GM18508 (cell line): ENCODE data around the gene TMBIM1.
"Not testable (repeated sequence)": the region's sequence is repeated elsewhere in the genome, so short reads cannot be mapped to it uniquely, and the experiment has no call there.

ENCODE experiments used
- ATAC-seq: cut with Tn5 transposase; IDR thresholded peaks from one replicate; pipeline ENCODE4 v1.9.1; 2021; ENCODE audit warnings: moderate number of reproducible peaks; ENCODE audit not compliant: insufficient read depth, unreplicated experiment

The TMBIM1 gene

DNA sequence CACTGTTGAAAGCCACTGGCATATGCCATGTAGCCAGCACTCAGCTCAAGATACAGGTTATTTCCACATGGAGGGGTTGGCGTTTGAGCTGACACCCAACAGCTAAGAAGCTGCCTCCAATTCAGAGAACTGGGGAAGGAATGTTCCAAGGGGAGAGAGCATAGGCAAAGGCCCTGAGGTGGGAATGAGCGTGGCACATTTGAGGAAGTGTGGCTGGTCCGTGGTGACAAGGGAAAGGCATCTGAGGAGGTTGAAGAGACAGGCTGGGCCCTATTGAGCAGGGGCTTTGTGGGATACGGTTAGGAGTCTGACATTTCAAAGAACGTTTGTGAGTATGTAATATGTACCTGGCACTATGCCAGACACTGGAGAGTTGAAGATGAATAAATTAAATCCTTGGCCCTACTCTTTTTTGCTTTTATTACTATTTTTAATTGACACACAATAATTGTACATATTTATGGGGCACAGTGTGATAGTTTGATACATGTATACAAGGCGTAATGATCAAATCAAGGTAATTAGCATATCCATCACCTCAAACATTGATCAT is 27.6 kb upstream of the TMBIM1 start:
- no peak for ATAC-seq

DNA sequence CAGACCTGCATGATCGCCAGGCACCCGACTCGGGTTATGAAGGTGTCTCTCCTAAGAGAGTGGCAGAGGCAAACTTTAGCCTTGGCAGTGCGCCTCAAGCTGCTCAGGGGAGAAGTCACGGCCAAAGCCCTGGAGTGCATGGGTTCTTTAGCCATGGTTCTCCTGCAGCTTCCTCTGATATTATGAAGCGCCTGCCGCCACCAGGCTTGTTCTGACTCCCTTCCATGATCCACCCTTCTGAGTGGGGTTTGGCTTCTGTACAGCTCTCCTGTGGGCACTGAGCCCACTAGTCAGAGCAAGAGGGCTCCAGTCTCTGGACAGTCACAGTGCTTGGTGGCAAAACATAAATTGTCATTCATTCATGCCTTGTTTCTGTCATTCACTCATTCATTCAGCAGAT is 25.9 kb upstream of the TMBIM1 start:
- ATAC-seq, result no peak

DNA sequence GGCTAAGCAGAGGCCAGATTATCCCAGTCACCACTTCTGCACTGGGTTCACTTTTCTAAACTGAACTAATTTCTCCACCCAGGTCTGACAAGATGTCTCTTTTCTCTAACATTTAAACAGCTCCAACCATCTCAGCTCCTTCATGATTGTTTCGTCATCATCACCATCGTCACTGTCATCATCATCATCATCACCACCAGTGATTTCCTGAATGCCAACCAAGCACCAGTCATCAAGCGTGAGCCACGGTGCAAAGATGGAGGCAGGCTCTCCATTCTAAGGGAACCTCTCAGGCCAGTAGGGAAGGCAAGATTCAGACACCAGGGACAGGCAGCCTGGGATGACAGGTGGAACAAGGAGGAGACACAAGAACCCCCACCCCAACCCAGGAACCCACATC is 25.5 kb upstream of the TMBIM1 start:
- no peak for ATAC-seq

DNA sequence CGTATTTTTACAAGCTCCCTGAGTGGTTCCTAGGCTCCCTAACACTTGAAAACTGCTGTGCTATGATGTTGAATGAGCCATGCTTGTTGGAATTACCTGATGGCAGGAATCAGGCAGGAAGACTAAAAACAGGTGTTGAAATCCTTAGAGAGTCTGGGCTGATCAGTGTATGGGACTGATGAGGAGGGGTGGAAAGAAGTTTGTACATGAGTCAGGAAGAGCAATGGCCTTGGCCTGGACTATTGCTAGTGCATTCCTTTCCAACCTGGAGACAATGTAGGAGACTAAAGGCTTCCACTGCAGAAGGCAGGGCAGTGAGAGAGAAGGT is 25.0 kb upstream of the TMBIM1 start:
- no peak for ATAC-seq

DNA sequence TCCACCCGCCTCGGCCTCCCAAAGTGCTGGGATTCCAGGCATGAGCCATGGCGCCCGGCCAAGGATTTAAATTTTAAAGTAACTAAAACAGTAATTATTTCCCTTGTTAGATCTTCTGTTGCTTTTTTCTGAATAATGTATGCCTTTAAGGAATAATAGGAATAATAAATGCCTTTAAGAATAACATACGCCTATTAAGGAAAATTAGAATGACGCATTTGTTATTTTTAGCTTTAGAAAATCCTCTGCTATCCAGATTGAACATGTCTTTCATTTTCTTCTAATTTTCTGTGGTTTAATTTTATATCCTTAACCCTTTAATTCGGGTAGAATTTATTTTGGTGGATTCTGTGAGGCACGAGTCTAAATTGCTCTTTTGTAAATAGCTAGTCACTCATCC is 23.1 kb upstream of the TMBIM1 start:
- ATAC-seq, result no peak

DNA sequence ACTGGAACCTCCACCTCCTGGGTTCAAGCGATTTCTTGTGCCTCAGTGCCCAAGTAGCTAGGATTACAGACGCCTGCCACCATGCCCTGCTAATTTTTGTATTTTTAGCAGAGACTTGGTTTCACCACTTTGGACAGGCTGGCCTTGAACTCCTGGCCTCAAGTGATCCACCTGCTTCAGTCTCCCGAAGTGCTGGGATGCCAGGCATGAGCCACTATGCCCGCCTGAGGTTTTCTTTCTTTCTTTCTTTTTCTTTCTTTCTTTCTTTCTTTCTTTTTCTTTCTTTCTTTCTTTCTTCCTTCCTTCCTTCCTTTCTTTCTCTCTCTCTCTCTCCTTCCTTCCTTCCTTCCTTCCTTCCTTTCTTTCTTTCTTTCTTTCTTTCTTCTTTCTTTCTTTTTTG is 22.5 kb upstream of the TMBIM1 start:
- not testable (repeated sequence) for ATAC-seq

DNA sequence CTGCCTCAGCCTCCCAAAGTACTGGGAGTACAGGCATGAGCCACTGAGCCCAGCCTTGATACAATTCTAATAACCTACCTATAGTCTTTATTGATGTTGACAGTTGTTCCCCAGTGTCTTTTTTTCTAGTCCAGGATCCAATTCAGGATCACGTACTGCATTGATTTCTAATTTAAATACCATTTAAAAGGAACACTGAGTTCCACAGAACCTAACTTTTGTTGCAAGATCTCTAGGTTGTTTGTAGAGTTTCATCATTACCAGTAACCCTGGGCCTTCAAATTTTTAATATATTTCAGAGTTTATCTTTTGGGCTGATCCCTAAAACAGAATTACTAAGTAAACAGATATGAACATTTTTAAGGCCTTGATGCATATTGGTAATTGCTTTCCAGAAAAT is 21.1 kb upstream of the TMBIM1 start:
- ATAC-seq, result no peak

DNA sequence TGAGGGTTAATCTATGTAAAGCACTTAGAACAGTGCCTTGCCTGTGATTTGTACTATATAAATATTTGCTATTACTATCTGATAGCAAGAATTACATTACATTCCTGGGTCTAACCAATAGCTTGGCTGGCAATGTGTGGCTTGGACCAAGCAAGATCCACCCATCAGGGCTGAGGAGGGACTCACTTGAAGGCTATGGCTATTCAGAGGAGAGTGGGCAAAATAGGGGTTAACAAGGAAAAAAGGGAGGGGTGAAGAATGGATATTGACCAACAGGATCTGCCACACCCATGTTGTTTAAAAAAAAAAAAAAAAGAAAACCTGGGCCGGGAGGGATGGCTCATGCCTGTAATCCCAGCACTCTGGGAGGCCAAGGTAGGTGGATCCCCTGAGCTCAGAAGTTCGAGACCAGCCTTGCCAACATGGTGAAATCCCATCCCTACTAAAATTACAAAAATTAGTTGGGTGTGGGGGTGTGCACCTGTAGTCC is 20.0 kb upstream of the TMBIM1 start:
- no peak for ATAC-seq

DNA sequence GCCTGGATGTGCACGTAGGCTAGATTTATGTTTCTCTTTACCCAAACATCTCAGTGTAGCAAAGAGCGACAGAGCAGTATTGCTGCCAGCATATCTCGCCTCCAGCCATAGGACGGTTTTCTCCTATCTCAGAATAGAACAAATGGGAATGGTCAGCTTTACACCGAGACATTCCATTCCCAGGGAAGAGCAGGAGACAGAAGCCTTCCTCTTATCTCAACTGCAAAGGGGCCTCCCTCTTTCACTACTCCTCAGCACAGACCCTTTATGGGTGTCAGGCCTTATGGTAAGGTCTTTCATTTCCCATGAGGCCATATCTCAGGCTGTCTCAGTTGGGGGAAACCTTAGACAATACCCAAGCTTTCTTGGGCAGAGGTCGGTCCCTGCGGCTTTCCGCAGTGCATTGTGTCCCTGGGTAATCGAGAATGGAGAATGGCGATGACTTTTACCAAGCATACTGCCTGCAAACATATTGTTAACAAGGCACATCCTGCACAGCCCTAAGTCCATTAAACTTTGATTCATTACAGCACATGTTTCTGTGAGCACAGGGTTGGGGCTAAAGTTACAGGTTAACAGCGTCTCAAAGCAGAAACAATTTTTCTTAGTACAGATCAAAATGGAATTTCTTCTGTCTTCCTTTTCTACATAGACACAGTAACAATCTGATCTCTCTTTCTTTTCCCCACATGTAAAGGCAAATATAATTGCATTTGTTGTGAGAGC is 19.4 kb upstream of the TMBIM1 start:
- not testable (repeated sequence) for ATAC-seq

DNA sequence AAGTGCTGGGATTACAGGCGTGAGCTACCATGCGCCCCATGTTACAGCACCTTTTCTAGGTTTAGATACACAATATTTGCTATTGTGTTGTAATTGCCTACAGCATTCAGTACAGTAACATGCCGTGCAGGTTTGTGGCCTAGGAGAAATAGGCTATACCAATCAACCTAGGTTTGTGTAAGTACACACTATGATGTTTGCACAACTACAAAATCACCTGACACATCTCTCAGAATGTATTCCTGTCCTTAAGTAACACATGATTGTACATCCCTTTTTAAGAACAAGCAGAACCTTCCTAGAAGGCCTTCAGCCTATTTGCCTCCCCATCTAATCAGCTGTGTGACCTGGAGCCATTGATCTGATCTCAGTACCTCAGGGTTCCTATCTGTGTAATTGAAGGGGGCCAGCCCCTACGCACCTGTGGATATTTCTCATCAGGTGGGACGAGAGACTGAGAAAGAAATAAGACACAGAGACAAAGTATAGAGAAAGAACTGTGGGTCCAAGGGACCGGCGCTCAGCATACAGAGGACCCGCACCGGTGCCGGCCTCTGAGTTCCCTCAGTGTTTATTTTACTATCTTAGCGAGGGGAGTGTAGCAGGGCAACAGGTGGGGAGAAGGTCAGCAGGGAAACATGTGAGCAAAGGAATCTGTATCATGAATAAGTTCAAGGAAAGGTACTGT is 18.7 kb upstream of the TMBIM1 start:
- no peak for ATAC-seq

DNA sequence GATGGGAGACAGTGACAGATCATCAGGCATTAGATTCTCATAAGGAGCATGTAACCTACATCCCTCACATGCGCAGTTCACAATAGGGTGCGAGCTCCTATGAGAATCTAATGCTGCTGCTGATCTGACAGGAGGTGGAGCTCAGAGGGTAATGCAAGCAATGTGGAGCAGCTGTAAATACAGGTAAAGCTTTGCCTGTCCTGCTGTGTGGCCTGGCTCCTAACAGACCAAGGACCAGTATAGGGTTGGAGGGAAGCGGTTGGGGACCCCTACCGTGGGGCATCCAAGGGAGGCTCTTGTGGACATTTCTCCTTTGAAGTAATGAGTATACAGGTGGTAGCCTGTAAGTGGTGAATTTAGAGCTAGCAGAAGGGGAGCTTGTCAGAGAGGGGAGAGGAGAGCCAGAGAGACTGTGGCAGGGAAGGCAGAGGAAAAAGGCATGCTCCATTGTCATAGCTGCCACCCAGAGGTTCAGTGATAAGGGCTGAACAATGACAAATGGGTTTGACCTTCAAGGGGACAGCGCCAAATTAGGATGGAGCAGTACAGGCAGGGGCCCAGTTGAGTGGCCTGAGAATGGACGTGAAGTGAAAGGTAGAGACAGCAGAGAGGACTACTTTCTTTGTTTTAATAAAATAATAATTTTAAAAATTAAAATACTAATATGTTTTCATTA is 15.2 kb upstream of the TMBIM1 start:
- no peak for ATAC-seq

DNA sequence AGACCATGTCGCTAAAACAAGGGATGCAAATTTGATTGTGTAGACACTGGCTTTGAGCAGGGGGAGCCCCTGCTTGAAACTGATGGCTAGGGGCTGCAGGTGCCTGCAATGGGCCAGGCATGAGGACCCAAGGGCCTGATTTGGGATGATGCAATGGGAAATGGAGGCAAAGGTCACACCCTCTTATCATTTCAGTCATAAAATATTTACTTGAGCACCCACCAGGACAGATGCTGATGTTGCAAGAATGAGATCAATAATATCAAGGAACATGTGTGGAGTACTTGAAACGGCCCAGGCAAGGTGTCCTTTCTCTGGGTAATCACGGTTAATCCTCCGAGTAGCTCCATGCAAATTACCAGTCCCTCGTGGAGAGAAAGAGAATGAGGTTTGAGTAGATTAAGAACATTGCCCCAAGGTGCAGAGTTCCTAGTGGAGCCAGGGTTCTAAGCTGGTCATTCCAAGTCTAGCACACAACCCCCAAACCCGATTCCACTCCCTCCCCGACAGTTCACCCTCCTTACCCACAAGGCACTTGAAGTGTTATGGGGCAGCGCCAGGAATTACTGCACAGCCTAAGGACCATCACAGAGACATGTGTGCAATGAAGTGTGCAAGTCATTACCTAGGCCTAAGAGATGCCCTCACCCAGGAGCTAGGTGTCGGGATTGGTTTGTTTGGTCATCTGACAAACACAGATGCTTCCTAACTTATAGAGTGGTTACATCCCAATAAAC is 14.0 kb upstream of the TMBIM1 start:
- no peak for ATAC-seq

DNA sequence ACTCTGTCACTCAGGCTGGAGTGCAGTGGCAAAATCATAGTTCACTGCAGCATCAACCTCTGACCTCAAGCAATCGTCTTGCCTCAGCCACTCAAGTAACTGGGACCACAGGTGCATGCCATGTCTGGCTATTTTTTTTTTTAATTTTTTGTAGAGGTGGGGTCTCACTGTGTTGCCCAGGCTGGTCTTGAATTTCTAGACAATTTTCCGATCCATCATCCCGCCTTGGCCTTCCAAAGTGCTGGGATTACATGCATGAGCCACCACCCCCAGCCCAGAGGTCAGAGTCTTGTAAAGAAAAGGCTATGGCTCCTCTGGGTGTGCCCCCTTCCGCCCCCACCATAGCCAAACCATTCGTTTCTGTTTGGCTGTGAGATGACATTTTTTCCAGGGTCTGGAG is 13.1 kb upstream of the TMBIM1 start:
- ATAC-seq, result no peak

DNA sequence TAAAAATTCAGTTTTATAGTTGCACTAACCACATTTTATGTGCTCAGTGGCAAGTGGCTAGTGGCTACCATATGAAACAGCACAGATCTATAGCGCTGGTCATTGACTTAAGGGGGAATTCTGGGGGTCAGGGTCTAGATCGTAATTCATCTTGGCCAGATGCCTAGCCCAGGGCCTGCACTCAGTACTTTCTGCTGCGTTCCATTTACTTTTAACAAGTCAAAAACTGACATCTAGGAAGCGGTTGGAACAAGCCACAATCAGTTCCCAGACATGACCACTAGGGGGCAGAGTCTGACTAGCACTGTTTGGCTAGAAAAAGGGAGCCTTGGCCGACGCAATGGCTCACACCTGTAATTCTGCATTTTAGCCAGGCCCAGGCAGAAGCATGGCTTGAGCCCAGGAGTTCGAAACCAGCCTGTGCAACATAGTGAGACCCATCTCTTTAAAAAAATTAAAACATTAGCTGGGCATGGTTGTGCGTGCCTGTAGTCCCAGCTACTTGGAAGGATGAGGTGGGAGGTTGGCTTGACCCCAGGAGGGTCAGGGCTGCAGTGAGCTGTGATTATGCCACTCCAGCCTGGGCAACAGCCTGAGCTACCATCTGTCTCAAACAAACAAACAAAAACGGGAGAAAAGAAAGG is 9.0 kb upstream of the TMBIM1 start:
- ATAC-seq, result no peak

DNA sequence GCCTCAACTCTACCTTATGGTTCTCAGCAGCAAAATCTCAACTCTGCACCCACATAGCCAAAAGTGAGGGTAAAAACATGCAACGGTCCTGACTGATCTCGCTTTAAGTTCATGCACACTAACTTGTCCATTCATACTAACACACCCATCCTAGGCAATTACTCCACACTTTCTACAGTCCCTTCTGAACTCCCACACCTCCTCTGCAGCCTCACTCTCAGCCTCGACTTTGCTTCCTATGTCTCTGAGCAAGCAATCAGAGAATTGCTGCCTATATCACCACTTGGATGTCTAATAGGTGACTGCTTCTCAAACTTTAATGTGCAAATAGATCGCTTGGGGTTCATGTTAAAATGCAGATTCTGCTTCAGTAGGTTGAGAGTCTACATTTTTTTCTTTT is 7.8 kb upstream of the TMBIM1 start:
- no peak for ATAC-seq

DNA sequence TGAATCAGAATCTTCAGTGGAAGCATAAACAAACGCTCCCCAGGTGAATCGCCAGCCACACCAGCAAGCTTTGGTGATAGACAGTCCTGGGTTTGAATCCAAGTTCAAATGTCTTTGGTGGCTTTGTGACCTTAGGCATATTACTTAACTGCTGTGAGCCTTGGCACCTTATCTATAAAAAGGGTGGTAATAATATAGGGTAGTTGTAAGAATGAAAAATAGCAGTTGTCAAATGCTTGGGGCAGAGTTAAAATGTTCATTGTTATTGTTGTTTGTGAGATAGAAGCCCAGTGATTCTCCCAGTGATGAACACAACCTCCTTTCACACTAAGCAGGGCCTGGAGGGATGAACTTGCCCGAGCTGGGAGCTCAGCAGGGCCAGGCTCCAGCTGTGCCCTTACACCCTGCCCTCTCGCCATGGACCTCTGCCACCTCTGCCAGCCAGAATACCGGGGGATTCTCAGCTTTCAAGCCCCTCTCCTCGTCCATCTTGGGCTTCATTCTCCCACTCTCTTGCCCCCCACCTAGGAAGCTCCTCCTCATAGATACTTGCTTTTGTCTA is 6.1 kb upstream of the TMBIM1 start:
- no peak for ATAC-seq

DNA sequence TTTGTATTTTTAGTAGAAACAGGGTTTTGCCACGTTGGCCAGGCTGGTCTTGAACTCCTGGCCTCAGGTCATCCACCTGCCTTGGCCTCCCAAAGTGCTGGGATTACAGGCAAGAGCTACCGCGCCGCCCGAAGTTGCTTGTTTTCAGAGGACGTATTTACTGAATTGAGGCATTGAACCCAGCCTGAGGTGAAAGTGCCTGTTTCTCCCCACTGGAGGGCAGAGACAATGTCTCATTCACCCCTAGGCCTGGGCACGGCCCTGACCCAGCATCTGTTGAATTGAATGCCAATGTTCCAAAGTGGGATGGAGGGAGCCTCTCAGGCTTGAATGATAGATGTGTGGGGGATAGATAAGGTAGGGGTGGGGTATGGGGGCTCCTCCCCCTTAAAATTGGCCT is 4.5 kb upstream of the TMBIM1 start:
- ATAC-seq, result no peak

DNA sequence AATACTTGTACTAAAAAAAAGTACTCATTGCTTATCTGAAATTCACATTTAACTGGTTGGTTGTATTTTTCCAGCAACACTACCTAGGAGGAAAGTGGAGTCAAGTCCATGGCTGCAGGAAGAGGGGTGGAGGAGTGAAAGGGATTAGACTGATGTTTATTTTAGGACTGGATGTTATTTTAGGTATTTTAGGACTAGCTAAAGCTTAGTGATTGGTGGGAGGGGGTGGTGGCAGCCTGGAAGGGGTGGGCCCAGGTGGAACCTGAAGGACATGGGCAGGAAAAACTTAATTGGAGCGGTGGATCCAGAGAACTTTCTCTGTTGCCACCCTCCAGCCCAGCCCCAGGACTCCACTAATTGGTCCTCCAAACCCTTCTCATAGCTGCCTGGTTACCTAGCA is 3.9 kb upstream of the TMBIM1 start:
- no peak for ATAC-seq

DNA sequence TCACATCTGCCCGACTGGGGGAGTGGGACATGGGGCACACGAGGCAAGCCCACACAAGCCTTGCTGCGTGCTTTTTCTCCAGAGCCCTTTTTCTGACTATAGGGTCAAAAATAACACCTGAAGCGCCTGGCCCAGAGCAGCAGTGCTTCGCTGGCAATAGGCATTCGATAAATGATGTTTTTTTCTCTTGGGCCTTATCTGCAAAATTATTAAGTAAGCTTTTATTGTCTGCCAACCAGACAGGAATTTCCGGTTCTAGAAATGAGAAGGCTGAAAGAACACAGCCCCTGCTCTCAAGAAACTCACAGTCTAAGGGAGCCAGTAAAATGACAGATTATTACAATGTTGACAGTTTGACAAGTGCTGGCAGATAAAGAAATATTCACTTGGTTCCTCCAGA is 2.7 kb upstream of the TMBIM1 start:
- ATAC-seq, result no peak
